MG63 (cell line): ENCODE data around the gene MTERF4. TPM values are rescaled to one million over a fixed set of nuclear protein-coding genes. Genes with fewer than 3 reads are reported as not detected.

Experiments used
- DNase-seq: peaks from one replicate; pipeline ENCODE4 v3.0.0-alpha.2; 2020
- H3K27me3 ChIP-seq: fragments of 250-450 bp; sonication (Bioruptor Pico); 2 replicates; pipeline ENCODE4 v1.5.1; 2020; ENCODE audit warnings: mild to moderate bottlenecking, moderate library complexity
- H3K36me3 ChIP-seq: fragments of 250-450 bp; sonication (Bioruptor Pico); 2 replicates; pipeline ENCODE4 v1.5.1; 2020; ENCODE audit warnings: mild to moderate bottlenecking, moderate library complexity
- H3K4me3 ChIP-seq: fragments of 250-450 bp; sonication (Bioruptor Pico); 2 replicates; pipeline ENCODE4 v1.5.1; 2020; ENCODE audit warnings: mild to moderate bottlenecking, moderate library complexity
- H3K9me3 ChIP-seq: fragments of 250-450 bp; sonication (Bioruptor Pico); 2 replicates; pipeline ENCODE4 v1.5.1; 2020; ENCODE audit warnings: mild to moderate bottlenecking, moderate library complexity
- total RNA-seq: library from RNA; depleted of rRNA; stranded (reverse); fragments of >200 nt; shearing (Covaris generic); gene quantifications from 2 replicates; pipeline ENCODE4 v1.2.3, GENCODE V29; 2014; ENCODE audit warnings: low replicate concordance

The MTERF4 gene
- total RNA-seq, 1 experiment from 2014 or later: 18.9 TPM

DNA sequence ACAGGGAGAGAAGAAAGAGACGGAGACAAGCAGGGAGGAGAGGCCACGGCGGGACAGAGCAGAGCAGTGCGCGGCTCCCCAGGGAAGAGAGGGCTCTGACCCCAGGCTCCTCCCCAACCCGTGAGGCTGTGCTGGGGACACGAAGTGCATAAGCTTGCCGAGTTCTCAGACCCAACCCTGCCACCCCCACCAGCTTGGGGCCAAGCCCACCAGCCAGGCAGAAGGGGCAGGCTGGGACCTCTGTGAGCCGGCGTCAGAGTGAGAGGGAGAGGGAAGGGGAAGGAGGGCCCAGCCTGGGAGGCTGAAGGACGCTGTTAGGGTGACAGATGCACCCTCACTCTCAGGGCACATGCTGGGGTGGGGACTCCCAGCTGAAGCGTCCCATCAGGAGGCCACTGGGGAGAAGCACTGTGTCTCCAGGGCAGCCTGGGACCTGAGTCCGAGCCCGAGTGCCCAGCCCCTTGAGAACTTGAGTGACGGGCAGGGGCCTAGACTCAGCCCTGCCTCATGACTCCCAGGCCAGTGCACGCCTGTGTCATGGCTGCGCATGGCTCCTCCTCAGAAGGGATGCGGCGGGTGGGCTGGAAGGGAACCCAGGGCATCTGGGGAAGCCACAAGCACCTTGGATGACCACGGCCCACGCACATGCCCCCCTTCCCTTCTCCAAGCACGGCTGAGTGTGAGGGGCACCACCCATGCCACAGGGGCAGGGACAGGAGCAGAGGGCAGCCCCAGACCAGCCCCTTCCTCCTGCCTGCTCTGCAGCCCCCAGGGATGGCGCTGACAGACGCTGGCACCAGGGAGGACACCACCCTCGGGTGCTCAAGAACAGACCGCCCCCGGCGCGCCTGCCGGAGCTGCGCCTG is 31.0 kb downstream of the MTERF4 start:
- no peak for DNase-seq
- Histone ChIP-seq H3K36me3 (peaks cover 3% of the 10 kb centered on the region; the same call in 1 of the 2 replicates), H3K27me3 (no peaks in the 10 kb centered on the region), H3K4me3 (no peak overlapping the region), H3K9me3 (no peaks in the 10 kb centered on the region)

DNA sequence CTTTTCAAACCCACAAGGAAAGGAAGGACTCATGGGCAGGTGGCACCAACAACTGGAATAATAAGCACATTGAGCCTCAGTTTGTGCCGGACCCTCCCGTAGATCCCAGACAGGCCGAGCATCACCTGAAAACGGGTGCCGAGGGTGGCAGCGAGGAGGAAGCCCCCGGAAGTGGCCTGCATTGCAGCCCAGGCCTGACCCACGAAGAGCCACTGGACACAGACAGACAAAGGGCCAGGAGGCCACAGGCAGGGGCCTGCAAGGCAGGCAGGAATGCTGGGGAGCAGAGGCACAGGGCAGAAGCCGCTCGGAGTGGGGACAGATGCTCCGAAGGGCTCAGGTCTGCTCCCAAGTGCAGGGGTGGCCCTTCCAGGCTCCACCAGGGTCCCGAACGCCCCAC is 31.7 kb downstream of the MTERF4 start:
- no peaks in the 10 kb centered on the region for H3K27me3 ChIP-seq
- no peak overlapping the region for H3K4me3 ChIP-seq
- H3K36me3 ChIP-seq: peaks cover 3% of the 10 kb centered on the region; the same call in 1 of the 2 replicates
- no peak for DNase-seq
- H3K9me3 ChIP-seq: no peaks in the 10 kb centered on the region

- no peak for DNase-seq
- H3K27me3 ChIP-seq: no peaks in the 10 kb centered on the region
- H3K4me3 ChIP-seq: no peak overlapping the region
- no peaks in the 10 kb centered on the region for H3K9me3 ChIP-seq
- peaks cover 3% of the 10 kb centered on the region; the same call in 1 of the 2 replicates for H3K36me3 ChIP-seq
Observed at GRCh38 chr2:241069821-241070281, 32.2 kb downstream of the MTERF4 start.

DNA sequence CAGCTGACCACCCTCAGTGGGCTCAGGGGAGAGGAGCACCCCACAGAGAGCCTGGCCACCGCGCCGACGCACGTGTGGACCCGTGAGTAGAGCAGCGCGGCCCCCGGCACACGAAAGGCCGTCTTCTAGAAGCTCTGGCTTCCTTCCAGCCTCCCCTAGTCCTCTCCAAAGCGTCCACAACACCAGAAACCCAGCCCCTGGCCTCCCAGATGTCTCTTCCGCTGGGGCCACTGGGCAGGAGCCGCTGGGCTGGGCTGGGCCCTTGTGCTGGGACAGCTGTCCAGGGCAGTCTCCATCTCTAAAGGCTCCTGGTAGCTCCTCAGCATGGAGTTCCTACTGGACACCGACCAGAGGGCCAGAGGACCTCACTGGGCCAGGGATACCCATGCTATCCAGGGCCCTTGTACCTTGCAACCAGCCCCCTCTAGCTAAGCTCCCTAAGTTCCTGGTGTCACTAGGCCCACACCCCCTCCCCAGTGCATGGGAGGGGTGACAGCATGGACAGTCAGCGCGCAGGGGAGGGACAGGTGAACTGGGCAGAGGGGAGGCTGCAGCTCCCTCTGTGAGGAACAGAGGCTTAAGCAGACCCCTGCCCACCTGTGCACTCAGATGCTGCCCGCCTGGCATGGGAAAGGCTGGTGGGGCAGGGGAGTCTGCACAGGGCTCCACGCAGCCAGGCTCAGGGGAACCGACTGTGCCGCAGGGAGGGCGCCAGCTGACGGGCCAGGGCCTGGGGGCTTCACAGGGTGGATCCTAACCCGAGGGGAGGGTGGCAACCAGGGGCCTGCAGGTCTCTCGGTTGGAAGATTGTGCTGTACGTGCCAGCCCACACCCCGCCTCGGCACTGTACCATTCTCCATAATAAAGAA is 32.9 kb downstream of the MTERF4 start:
- Histone ChIP-seq H3K36me3 (peaks cover 3% of the 10 kb centered on the region; the same call in 1 of the 2 replicates), H3K9me3 (no peaks in the 10 kb centered on the region), H3K4me3 (no peak overlapping the region), H3K27me3 (no peaks in the 10 kb centered on the region)
- DNase-seq: no peak

- no peaks in the 10 kb centered on the region for H3K27me3 ChIP-seq
- no peak for DNase-seq
- peaks cover 3% of the 10 kb centered on the region; the same call in 1 of the 2 replicates for H3K36me3 ChIP-seq
Observed at GRCh38 chr2:241068136-241068941, 33.7 kb downstream of the MTERF4 start.

DNA sequence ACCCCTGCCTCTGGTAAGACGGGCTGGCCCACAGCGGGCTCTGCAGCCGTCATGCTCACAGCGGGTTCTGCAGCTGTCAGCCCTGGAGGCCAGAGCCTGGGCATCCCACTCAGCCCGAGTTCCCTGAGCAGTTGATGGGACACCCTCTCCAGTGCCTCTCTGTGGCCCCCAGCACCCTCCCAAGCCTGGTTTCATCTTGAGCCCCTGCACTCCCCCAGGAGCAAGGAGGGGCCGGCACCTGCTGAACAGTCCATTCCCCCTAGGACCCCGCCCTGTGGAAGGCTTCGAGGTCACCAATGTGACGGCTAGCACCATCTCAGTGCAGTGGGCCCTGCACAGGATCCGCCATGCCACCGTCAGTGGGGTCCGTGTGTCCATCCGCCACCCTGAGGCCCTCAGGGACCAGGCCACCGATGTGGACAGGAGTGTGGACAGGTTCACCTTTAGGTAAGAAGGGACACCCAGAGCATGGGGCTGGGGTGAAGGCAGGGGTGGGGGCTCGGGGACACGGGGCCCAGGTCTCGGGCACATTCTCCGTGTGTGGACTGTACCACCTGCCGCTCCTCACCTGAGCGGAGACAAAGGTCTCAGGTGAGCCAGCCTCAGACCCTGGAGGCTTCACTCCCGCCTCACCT is 34.5 kb downstream of the MTERF4 start:
- no peak for DNase-seq
- Histone ChIP-seq H3K27me3 (no peaks in the 10 kb centered on the region), H3K4me3 (no peak overlapping the region), H3K36me3 (peaks cover 3% of the 10 kb centered on the region; the same call in 1 of the 2 replicates), H3K9me3 (no peaks in the 10 kb centered on the region)

More at GRCh38 chr2:241068136-241068941, 33.7 kb downstream of the MTERF4 start:
- Histone ChIP-seq H3K9me3 (no peaks in the 10 kb centered on the region), H3K4me3 (no peak overlapping the region)

- no peak for DNase-seq
- Histone ChIP-seq H3K4me3 (no peak overlapping the region), H3K9me3 (no peaks in the 10 kb centered on the region), H3K27me3 (no peaks in the 10 kb centered on the region), H3K36me3 (peaks cover 3% of the 10 kb centered on the region; the same call in 1 of the 2 replicates)
Observed at GRCh38 chr2:241066893-241067341, 35.2 kb downstream of the MTERF4 start.

DNA sequence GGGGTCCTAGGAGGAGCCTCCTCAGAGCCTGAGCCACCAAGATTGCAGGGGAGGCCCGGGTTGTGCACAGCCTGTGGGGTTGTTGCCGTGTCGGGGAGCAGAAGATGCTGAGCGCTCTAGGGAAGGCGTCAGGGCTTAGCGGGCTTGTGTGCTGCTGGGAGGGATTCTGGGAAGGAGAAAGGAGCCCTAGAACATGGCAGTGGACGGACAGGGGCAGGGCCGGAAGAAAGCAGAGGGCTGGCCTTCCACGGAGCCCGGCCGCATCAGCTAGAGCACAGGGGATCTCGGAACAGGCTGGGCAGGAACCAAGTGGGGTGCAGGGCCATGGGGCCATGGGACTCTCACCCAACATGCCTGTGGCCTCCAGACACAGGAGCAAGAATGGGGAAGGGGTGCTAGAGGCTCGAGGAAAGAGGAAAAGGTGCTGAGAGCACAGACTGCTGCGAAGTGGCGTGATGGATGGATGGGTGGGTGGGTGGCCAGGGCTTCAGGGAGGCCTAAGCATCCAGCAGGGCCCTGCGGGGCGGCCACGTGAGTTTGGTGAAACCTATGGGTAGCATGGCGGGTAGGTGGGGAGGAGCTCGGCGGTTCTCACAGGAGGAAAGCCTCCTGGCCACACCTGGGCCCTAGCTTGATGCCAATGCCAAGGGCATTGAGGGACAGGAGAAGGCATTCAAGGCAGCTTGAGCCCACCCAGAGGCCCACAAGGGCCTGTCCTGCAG is 35.8 kb downstream of the MTERF4 start:
- DNase-seq: no peak
- no peak overlapping the region for H3K4me3 ChIP-seq
- H3K9me3 ChIP-seq: no peaks in the 10 kb centered on the region
- H3K27me3 ChIP-seq: no peaks in the 10 kb centered on the region
- peaks cover 3% of the 10 kb centered on the region; the same call in 1 of the 2 replicates for H3K36me3 ChIP-seq

- Histone ChIP-seq H3K4me3 (no peak overlapping the region), H3K36me3 (peaks cover 3% of the 10 kb centered on the region; the same call in 1 of the 2 replicates), H3K9me3 (no peaks in the 10 kb centered on the region), H3K27me3 (no peaks in the 10 kb centered on the region)
- no peak for DNase-seq
Observed at GRCh38 chr2:241065355-241065803, 36.7 kb downstream of the MTERF4 start.

GRCh38 chr2:241064802-241065354 is 37.2 kb downstream of the MTERF4 start:
- H3K4me3 ChIP-seq: no peak overlapping the region
- H3K27me3 ChIP-seq: no peaks in the 10 kb centered on the region
- peaks cover 3% of the 10 kb centered on the region; the same call in 1 of the 2 replicates for H3K36me3 ChIP-seq
- H3K9me3 ChIP-seq: no peaks in the 10 kb centered on the region
- DNase-seq: no peak

DNA sequence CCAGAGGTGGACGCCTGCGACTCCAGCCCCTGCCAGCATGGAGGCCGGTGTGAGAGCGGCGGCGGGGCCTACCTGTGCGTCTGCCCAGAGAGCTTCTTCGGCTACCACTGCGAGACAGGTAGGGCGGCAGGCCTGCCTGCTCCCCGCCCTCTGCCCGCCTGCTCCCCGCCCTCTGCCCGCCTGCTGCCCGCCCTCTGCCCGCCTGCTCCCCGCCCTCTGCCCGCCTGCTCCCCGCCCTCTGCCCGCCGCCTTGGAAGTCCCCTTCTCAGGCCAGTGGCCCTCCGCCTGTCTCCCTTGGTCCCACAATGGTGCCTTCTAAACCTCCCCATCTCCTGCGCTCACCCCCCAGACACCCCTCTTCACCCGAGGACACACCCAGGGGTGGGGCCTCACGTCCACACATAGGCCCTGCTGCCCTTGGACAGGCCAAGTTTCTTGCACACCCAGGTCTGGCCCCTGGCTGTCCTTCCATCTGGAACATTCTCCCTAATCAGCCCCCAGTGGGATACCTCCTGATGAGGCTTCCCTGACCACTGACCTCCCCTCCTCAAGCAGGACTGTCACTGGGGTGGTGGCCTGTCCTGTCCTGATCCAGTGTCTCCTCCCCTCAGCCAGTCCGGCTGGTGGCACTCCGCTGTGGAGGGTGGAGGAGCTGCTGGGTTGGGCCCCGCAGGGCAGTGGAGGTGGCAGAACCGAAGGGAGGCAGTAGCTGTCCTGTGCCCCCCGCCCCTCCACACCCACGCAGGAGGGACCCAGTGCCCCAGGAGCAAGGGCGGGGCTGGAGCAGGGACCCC is 37.9 kb downstream of the MTERF4 start:
- DNase-seq: no peak
- Histone ChIP-seq H3K27me3 (no peaks in the 10 kb centered on the region), H3K4me3 (no peak overlapping the region), H3K36me3 (peaks cover 3% of the 10 kb centered on the region; the same call in 1 of the 2 replicates), H3K9me3 (no peaks in the 10 kb centered on the region)

- no peak for DNase-seq
- no peaks in the 10 kb centered on the region for H3K9me3 ChIP-seq
- no peaks in the 10 kb centered on the region for H3K27me3 ChIP-seq
- H3K4me3 ChIP-seq: no peak overlapping the region
- H3K36me3 ChIP-seq: no peaks in the 10 kb centered on the region
Observed at GRCh38 chr2:241063587-241063986, 38.5 kb downstream of the MTERF4 start.

DNA sequence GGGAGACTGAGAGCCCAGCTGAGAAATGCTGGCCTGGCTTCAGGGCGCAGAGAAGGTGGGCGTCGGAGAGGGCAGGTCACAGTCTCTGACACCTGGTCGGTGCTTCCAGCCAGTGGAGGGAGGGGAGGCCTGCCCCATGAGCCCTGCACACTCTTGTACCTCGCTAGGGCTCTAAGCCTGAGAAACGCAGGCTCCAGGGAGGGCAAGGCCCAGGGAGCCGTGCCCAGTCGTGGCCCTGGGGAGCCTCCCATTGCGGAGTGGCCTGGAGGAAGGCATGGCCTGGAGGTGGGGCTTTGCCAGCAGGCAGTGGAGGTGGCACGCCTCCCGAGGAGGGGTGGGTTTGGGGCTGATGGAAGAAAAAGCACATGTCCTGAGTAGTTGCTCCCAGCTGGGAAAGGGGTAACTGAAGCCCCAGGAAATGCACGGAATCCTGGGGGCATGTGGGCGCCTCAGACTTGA is 39.0 kb downstream of the MTERF4 start:
- no peak for DNase-seq
- Histone ChIP-seq H3K36me3 (no peaks in the 10 kb centered on the region), H3K27me3 (no peaks in the 10 kb centered on the region), H3K9me3 (no peaks in the 10 kb centered on the region), H3K4me3 (no peak overlapping the region)

DNA sequence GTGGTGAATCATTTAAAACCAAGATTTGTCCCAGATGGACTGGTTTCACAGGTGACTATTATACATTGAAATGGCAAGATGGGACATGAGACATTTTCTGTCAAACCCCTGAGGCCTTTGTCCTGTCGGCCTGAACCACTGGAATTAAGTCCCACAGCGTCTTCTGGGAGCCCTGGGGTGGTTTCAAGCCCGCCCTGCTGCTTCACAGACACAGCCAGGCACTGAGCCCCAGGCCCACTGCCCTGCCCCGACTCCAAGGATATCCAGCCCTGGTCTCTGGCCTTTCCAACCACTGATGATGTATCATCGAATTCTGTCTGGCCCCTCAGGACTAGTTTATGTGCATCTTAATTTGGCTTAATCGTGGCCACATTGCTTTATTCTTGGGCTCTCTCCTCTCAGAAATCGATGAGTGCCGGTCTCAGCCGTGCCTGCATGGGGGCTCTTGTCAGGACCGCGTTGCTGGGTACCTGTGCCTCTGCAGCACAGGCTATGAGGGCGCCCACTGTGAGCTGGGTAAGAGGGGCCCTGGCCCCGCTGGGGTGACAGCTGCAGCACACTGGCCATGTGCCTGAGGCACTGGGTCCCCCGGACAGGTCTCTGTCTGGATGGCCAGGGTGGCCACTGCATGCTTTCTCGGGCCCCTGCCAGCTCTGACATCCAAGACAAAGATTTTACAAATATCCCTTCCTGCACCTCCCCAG is 39.5 kb downstream of the MTERF4 start:
- H3K4me3 ChIP-seq: no peak overlapping the region
- no peaks in the 10 kb centered on the region for H3K36me3 ChIP-seq
- DNase-seq: no peak
- H3K9me3 ChIP-seq: no peaks in the 10 kb centered on the region
- H3K27me3 ChIP-seq: no peaks in the 10 kb centered on the region
